Mesendoderm (in vitro differentiated cells): ENCODE results near the gene TP53I13.

Source experiments
- DNase-seq: peaks from one replicate; pipeline ENCODE4 v3.0.0; 2013
- H2AK5ac ChIP-seq: 2 replicates; pipeline ENCODE4 v1.6.1; 2013; ENCODE audit warnings: low read length, inconsistent platforms
- H2BK120ac ChIP-seq: 2 replicates; pipeline ENCODE4 v1.6.1; 2013; ENCODE audit warnings: low read depth, mild to moderate bottlenecking, low read length, moderate library complexity, mixed read lengths
- H2BK15ac ChIP-seq: replicated peaks from 2 replicates; pipeline ENCODE4 v1.6.1; 2013; ENCODE audit warnings: low read depth, mild to moderate bottlenecking, moderate library complexity
- H2BK5ac ChIP-seq: 2 replicates; pipeline ENCODE4 v1.6.1; 2013; ENCODE audit warnings: low read length, inconsistent platforms
- H3K18ac ChIP-seq: 2 replicates; pipeline ENCODE4 v1.6.1; 2013; ENCODE audit warnings: mild to moderate bottlenecking, low read length, mixed read lengths
- H3K23ac ChIP-seq: one replicate; pipeline ENCODE4 v1.6.1; 2013; ENCODE audit warnings: low read length
- H3K27ac ChIP-seq: 2 replicates; pipeline ENCODE4 v1.5.1; 2013; ENCODE audit warnings: low read depth, mild to moderate bottlenecking, inconsistent platforms, low read length, moderate library complexity
- H3K27me3 ChIP-seq: 2 replicates; pipeline ENCODE4 v1.6.1; 2013; ENCODE audit warnings: low read length, control low read depth, mild to moderate bottlenecking, inconsistent platforms; ENCODE audit not compliant: insufficient read depth, poor library complexity
- H3K36me3 ChIP-seq: 2 replicates; pipeline ENCODE4 v1.6.1; 2013; ENCODE audit warnings: low read length, inconsistent platforms; ENCODE audit not compliant: control insufficient read depth, insufficient read depth
- H3K4ac ChIP-seq: one replicate; pipeline ENCODE4 v1.6.1; 2013; ENCODE audit warnings: low read depth, mild to moderate bottlenecking, low read length, moderate library complexity
- H3K4me1 ChIP-seq: 2 replicates; pipeline ENCODE4 v1.6.1; 2013; ENCODE audit warnings: low read depth, low read length, inconsistent platforms; ENCODE audit not compliant: control insufficient read depth
- H3K4me2 ChIP-seq: 2 replicates; pipeline ENCODE4 v1.6.1; 2013; ENCODE audit warnings: low read length
- H3K4me3 ChIP-seq: 2 replicates; pipeline ENCODE4 v1.5.1; 2013; ENCODE audit warnings: mild to moderate bottlenecking, low read length
- H3K56ac ChIP-seq: one replicate; pipeline ENCODE4 v1.6.1; 2013; ENCODE audit warnings: low read length
- H3K79me1 ChIP-seq: 2 replicates; pipeline ENCODE4 v1.6.1; 2013; ENCODE audit warnings: low read length, inconsistent platforms
- H3K79me2 ChIP-seq: 2 replicates; pipeline ENCODE4 v1.6.1; 2013; ENCODE audit warnings: mild to moderate bottlenecking, low read length; ENCODE audit not compliant: control insufficient read depth, insufficient read depth
- H3K9ac ChIP-seq: 2 replicates; pipeline ENCODE4 v1.6.1; 2013; ENCODE audit warnings: low read length, inconsistent platforms
- H4K5ac ChIP-seq: one replicate; pipeline ENCODE4 v1.6.1; 2013; ENCODE audit warnings: low read length
- H4K8ac ChIP-seq: one replicate; pipeline ENCODE4 v1.6.1; 2013; ENCODE audit warnings: low read depth, mild to moderate bottlenecking, control low read depth, low read length, moderate library complexity
- whole genome bisulfite sequencing: extraction: QIAGEN DNeasy Blood & Tissue Kit; methylation state at CpG from one replicate; pipeline ENCODE4 v1.1.7; 2013; ENCODE audit warnings: low lambda C conversion rate, missing lambda C conversion rate; ENCODE audit not compliant: insufficient coverage; ENCODE audit errors: extremely low coverage; 5-methylcytosine and 5-hydroxymethylcytosine counted together

The TP53I13 gene

DNA sequence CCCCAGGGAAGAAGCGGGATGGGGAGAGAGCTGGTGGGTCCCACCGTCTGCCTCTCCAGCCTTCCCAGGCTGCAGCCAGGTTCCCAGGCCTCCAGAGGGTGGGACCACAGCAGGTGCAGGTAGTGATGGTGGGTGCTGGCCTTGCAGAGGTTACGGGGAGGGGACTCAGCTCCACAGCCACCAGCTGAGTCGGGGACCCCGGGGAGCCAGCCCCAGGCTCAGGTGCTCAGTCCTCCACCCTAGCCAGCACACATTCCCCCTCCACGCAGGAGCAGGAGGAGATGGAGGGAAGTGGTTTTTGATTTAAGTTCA lies 5.0 kb downstream of the TP53I13 start:
- Histone ChIP-seq H3K79me1 (no peaks in the 10 kb centered on the region), H3K4me2 (no peak overlapping the region), H2BK120ac (no peak overlapping the region), H3K56ac (no peak overlapping the region), H2BK5ac (no peak overlapping the region), H3K27ac (no peak overlapping the region), H3K4me3 (no peak overlapping the region), H2AK5ac (no peak overlapping the region), H3K9ac (no peak overlapping the region), H4K8ac (no peak overlapping the region), H4K5ac (no peak overlapping the region), H3K27me3 (no peaks in the 10 kb centered on the region), H3K18ac (no peak overlapping the region), H3K4me1 (peaks cover 4% of the 10 kb centered on the region), H3K36me3 (peaks cover 7% of the 10 kb centered on the region), H3K23ac (no peak overlapping the region), H3K79me2 (no peaks in the 10 kb centered on the region), H2BK15ac (no peak overlapping the region), H3K4ac (no peak overlapping the region)
- no CpG with 5 or more reads among the region's 6 CpGs for WGBS
- DNase-seq = no peak

DNA sequence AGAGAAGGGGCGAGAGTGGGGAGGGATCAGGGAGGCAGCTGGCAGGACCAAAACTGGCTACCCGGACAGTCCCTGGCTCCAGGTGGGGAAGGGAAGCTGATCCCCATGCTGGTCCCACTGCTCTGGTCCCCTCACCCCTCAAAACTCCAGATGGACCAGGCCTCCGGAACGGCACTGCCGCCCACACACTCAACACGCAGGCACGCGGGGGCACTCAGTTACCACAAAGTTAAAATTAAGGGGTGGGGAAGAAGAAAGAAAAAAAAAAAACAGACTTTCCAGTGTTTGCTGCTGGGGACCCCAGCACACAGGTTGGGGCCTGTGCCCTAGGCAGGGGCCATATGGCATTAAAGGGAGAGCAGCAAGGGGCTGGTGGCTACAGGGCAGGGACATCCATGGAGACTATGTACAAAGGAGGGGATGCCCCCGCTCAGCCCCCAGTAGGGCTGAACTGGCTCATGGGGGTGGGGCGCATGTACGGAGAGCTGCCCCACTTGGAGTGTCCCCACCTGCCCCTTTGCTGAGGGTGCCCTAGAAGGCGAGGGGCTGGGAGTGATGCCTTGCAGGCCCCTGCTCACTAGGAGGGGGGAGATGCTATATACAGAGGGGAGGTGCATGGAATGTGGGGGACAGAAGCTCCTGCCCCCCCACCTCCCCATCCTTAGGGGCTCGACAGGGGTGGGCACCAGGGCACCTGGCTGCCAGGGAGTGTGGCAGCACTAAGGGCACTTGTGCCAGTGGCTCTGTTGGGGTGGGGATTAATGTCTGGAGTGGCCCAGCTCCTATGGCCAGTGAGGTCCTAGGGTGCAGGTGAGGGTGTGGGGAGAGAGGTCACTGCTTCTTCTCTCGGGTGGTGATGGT lies 5.6 kb downstream of the TP53I13 start:
- no peak overlapping the region for H4K8ac ChIP-seq
- H3K9ac ChIP-seq = no peak overlapping the region
- no peak overlapping the region for H3K56ac ChIP-seq
- no peak overlapping the region for H2BK5ac ChIP-seq
- H3K4me2 ChIP-seq = no peak overlapping the region
- no peak overlapping the region for H3K4ac ChIP-seq
- H2AK5ac ChIP-seq = no peak overlapping the region
- H3K79me1 ChIP-seq = no peaks in the 10 kb centered on the region
- H2BK120ac ChIP-seq = no peak overlapping the region
- H2BK15ac ChIP-seq = no peak overlapping the region
- no peaks in the 10 kb centered on the region for H3K79me2 ChIP-seq
- H3K23ac ChIP-seq = no peak overlapping the region
- H3K4me3 ChIP-seq = no peak overlapping the region
- peaks cover 7% of the 10 kb centered on the region for H3K36me3 ChIP-seq
- DNase-seq = no peak
- H3K4me1 ChIP-seq = peaks cover 3% of the 10 kb centered on the region
- no CpG with 5 or more reads among the region's 14 CpGs for WGBS
- no peak overlapping the region for H3K27ac ChIP-seq
- no peak overlapping the region for H3K18ac ChIP-seq
- H4K5ac ChIP-seq = no peak overlapping the region
- no peaks in the 10 kb centered on the region for H3K27me3 ChIP-seq

DNA sequence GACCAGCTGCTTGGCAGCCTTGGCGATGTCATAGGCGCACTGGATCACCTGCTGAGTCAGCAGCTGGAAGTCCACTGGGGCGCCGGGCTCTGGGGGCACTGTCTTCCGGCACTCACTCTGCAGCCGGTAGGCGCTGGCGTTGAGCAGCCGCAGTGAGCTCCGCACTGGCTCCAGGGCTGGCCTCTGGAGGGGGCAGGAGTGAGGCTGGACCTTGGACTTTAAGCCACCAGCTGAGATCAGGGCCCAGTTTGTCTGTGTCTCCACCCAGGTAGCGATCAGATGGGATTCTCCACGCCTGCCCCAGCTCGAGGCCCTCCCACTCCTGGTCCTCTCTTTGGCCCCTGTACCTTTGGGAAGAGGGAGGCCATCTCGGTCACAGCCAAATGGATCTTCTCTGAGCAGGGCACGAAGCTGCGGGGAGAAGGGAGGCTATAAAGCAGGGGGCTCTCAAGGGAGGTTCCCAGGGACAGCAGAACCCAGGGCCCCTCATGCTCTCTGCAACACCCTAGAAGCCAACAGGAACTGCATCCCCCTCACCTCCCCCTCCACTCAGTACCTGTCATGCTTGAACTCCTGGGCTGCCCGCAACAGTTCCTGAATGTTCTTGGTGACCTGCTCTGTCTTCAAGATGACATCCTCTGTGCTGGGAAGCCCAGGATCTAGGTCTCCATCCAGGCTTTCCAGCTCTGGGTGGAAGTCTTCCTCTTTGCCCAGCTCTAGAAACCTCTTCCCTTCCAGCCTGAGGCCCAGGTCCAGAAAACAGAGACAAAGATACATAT lies 6.4 kb downstream of the TP53I13 start:
- Histone ChIP-seq H2BK5ac (no peak overlapping the region), H3K36me3 (peaks cover 7% of the 10 kb centered on the region)

DNA sequence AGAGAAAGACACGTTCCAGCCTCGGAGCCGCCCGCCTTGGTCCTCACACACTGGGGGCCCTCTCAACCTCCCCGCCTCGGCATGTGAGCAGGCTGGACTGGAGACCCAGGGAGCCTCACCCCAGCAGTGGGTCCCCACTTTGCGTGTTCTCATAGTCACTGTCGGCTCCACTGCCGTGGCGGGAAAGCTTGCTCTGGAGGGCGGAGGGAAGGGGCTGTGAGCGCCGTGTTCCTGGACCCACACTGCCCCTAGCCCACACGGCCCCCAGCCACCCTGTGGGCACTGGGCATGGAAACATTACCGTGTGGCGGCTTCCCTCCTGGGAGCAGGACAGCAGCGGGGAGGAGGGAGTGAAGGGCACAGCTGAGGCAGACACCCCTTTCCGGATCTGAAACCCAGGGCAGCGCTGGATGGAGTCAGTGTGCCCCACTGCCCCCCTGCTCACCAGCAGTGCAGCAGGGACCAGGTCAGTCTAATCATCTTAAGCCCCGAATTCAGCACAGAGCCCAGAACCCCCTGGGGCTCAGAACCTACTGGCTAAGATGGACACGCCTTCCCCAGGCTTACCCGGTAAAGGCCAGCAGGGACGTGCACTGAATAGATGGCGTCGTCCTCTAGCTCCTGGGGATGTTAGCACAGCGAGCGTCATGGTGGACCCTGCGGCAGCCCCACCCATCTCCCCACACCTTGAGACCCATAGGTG lies 7.2 kb downstream of the TP53I13 start:
- Histone ChIP-seq H3K18ac (no peak overlapping the region), H2BK5ac (no peak overlapping the region), H3K4me1 (no peaks in the 10 kb centered on the region), H3K4me3 (no peak overlapping the region), H3K23ac (no peak overlapping the region), H2BK15ac (no peak overlapping the region), H3K27ac (no peak overlapping the region), H3K27me3 (no peaks in the 10 kb centered on the region), H3K4me2 (no peak overlapping the region), H3K79me2 (no peaks in the 10 kb centered on the region), H3K79me1 (no peaks in the 10 kb centered on the region), H4K8ac (no peak overlapping the region), H2AK5ac (no peak overlapping the region), H3K4ac (no peak overlapping the region), H3K9ac (no peak overlapping the region), H3K36me3 (peaks cover 7% of the 10 kb centered on the region), H3K56ac (no peak overlapping the region), H2BK120ac (no peak overlapping the region), H4K5ac (no peak overlapping the region)
- no CpG with 5 or more reads among the region's 28 CpGs for WGBS
- no peak for DNase-seq

More for the DNA sequence above, 6.4 kb downstream of the TP53I13 start:
- Histone ChIP-seq H3K23ac (no peak overlapping the region), H3K4ac (no peak overlapping the region), H3K79me1 (no peaks in the 10 kb centered on the region), H2BK120ac (no peak overlapping the region), H3K56ac (no peak overlapping the region), H2AK5ac (no peak overlapping the region), H4K5ac (no peak overlapping the region), H3K27ac (no peak overlapping the region), H3K4me2 (no peak overlapping the region), H3K9ac (no peak overlapping the region), H3K18ac (no peak overlapping the region), H3K27me3 (no peaks in the 10 kb centered on the region), H3K4me1 (no peaks in the 10 kb centered on the region), H4K8ac (no peak overlapping the region), H3K4me3 (no peak overlapping the region), H2BK15ac (no peak overlapping the region), H3K79me2 (no peaks in the 10 kb centered on the region)
- WGBS = no CpG with 5 or more reads among the region's 17 CpGs
- no peak for DNase-seq

GRCh38 chr17:29576214-29577000 lies 7.9 kb downstream of the TP53I13 start:
- Histone ChIP-seq H3K56ac (no peak overlapping the region), H2BK5ac (no peak overlapping the region), H4K5ac (no peak overlapping the region), H2BK120ac (no peak overlapping the region), H3K36me3 (peaks cover 7% of the 10 kb centered on the region), H3K27ac (no peak overlapping the region), H3K79me2 (no peaks in the 10 kb centered on the region), H4K8ac (no peak overlapping the region), H3K9ac (no peak overlapping the region), H3K4me3 (no peak overlapping the region), H3K4me1 (no peaks in the 10 kb centered on the region), H3K18ac (no peak overlapping the region), H2BK15ac (no peak overlapping the region), H3K4ac (no peak overlapping the region), H3K27me3 (no peaks in the 10 kb centered on the region), H3K4me2 (no peak overlapping the region), H2AK5ac (no peak overlapping the region), H3K79me1 (no peaks in the 10 kb centered on the region), H3K23ac (no peak overlapping the region)
- no CpG with 5 or more reads among the region's 37 CpGs for WGBS
- no peak for DNase-seq
